GM11168 (cell line): ENCODE measurements around the gene MRM1.

ENCODE experiments used
- in situ Hi-C: fragments of 300-500 bp; cut with MboI; formaldehyde crosslinking; loops from one replicate; pipeline ENCODE4 v1.12.0; 2022; ENCODE audit warnings: low sequenced_read_pairs; ENCODE audit not compliant: unreplicated experiment

MRM1 gene

GRCh38 chr17:36627101-36627500, 25.7 kb downstream of the MRM1 start:
- in situ Hi-C loops, result loop anchor here (25.0 kb wide), 2 partner anchors 435 to 610 kb away; no protein-coding TSS in a partner anchor

GRCh38 chr17:36628576-36628975, 27.2 kb downstream of the MRM1 start:
- in situ Hi-C loops, result loop anchor here (25.0 kb wide), 2 partner anchors 434 to 609 kb away; no protein-coding TSS in a partner anchor

- in situ Hi-C loops, result loop anchor here (25.0 kb wide), 2 partner anchors 433 to 608 kb away; no protein-coding TSS in a partner anchor
Observed at GRCh38 chr17:36629252-36629847, 28.0 kb downstream of the MRM1 start.

- in situ Hi-C loops, result loop anchor here (25.0 kb wide), 2 partner anchors 432 to 607 kb away; no protein-coding TSS in a partner anchor
Observed at GRCh38 chr17:36629970-36630502, 28.7 kb downstream of the MRM1 start.

GRCh38 chr17:36631022-36631421, 29.6 kb downstream of the MRM1 start:
- in situ Hi-C loops, result loop anchor here (25.0 kb wide), 2 partner anchors 431 to 606 kb away; no protein-coding TSS in a partner anchor

- in situ Hi-C loops, result loop anchor here (25.0 kb wide), 2 partner anchors 429 to 604 kb away; no protein-coding TSS in a partner anchor
Observed at GRCh38 chr17:36632916-36633771, 31.8 kb downstream of the MRM1 start.

GRCh38 chr17:36640346-36640745, 39.0 kb downstream of the MRM1 start:
- in situ Hi-C loops, result loop anchor here (25.0 kb wide), 2 partner anchors 422 to 597 kb away; no protein-coding TSS in a partner anchor

GRCh38 chr17:36640836-36641235, 39.5 kb downstream of the MRM1 start:
- in situ Hi-C loops, result loop anchor here (25.0 kb wide), 2 partner anchors 421 to 596 kb away; no protein-coding TSS in a partner anchor

- in situ Hi-C loops, result loop anchor here (25.0 kb wide), 2 partner anchors 421 to 596 kb away; no protein-coding TSS in a partner anchor
Observed at GRCh38 chr17:36641331-36641876, 40.0 kb downstream of the MRM1 start.

GRCh38 chr17:36641877-36642845, 40.8 kb downstream of the MRM1 start:
- in situ Hi-C loops, result loop anchor here (25.0 kb wide), 2 partner anchors 420 to 595 kb away; no protein-coding TSS in a partner anchor

GRCh38 chr17:36643086-36643685, 41.8 kb downstream of the MRM1 start:
- in situ Hi-C loops, result loop anchor here (25.0 kb wide), 2 partner anchors 419 to 594 kb away; no protein-coding TSS in a partner anchor

- in situ Hi-C loops, result loop anchor here (25.0 kb wide), 2 partner anchors 417 to 592 kb away; no protein-coding TSS in a partner anchor
Observed at GRCh38 chr17:36645422-36645821, 44.0 kb downstream of the MRM1 start.

GRCh38 chr17:36647636-36648035, 46.3 kb downstream of the MRM1 start:
- in situ Hi-C loops, result loop anchor here (25.0 kb wide), 2 partner anchors 415 to 590 kb away; no protein-coding TSS in a partner anchor

GRCh38 chr17:36650096-36650775, 48.9 kb downstream of the MRM1 start:
- in situ Hi-C loops, result no loop called here

- in situ Hi-C loops, result no loop called here
Observed at GRCh38 chr17:36653374-36653773, 52.0 kb downstream of the MRM1 start.

GRCh38 chr17:36653856-36654255, 52.5 kb downstream of the MRM1 start:
- in situ Hi-C loops, result no loop called here

GRCh38 chr17:36655726-36656125, 54.3 kb downstream of the MRM1 start:
- in situ Hi-C loops, result no loop called here

GRCh38 chr17:36657390-36657762, 56.0 kb downstream of the MRM1 start:
- in situ Hi-C loops, result no loop called here
